C4-2B (cell line): ENCODE measurements around the gene B3GALT6.

ENCODE experiments used
- ZFX ChIP-seq: fragments of 450-650 bp; IDR thresholded peaks from 2 replicates; pipeline ENCODE4 v1.6.1; 2017
- TF ChIP-seq, protein P1 (sequence below): fragments of 450-650 bp; conservative IDR thresholded peaks from 2 replicates; pipeline ENCODE4 v1.5.1; 2017; ENCODE audit warnings: mild to moderate bottlenecking

DNA sequence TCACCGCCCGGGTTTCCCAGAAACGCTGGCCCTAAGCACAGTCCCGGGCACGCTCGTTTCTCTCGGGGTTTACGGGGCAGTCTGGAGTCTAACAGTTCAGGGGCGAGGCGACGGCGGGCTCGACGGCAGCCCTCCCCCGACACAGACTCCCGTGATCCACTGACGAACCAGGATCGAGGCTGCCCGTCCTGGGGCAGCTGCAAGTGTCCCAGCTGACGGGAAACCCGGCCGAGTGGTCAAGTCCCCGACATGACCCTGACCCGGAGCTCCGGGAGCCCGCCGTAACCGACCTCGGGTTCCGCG is 41.1 kb downstream of the B3GALT6 start:
- TF ChIP-seq, protein P1, sequence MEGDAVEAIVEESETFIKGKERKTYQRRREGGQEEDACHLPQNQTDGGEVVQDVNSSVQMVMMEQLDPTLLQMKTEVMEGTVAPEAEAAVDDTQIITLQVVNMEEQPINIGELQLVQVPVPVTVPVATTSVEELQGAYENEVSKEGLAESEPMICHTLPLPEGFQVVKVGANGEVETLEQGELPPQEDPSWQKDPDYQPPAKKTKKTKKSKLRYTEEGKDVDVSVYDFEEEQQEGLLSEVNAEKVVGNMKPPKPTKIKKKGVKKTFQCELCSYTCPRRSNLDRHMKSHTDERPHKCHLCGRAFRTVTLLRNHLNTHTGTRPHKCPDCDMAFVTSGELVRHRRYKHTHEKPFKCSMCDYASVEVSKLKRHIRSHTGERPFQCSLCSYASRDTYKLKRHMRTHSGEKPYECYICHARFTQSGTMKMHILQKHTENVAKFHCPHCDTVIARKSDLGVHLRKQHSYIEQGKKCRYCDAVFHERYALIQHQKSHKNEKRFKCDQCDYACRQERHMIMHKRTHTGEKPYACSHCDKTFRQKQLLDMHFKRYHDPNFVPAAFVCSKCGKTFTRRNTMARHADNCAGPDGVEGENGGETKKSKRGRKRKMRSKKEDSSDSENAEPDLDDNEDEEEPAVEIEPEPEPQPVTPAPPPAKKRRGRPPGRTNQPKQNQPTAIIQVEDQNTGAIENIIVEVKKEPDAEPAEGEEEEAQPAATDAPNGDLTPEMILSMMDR, result no peak
- TF ChIP-seq ZFX, result no peak
